ENCODE data around the gene UPF2.

GRCh38 chr10:12045596-12045995 lies 3.0 kb upstream of the UPF2 start:
- TF ChIP-seq CTCF (IDR thresholded peaks at IDR 0.05; ENCODE audit: low read depth, low read length, missing input control) (no peak), HNF4G (IDR thresholded peaks at IDR 0.05) (no peak)
